DND-41 (cell line): ENCODE measurements around the gene CHTF8.

Experiments
- ATAC-seq: fragments of 200-7000 bp; cut with Tn5 transposase; 3 replicates; pipeline ENCODE4 v1.9.1; 2021; ENCODE audit warnings: low read depth; ENCODE audit not compliant: insufficient read depth
- DNase-seq: peaks from one replicate; pipeline ENCODE4 v3.0.0-alpha.2; 2020
- H2AFZ ChIP-seq: 2 replicates; pipeline ENCODE4 v1.6.0; 2012; ENCODE audit warnings: low read depth, low read length
- H3K27ac ChIP-seq: 2 replicates; pipeline ENCODE4 v1.5.1; 2012; ENCODE audit warnings: low read length, inconsistent platforms
- H3K27me3 ChIP-seq: fragments of 200-600 bp; sonication (generic); 2 replicates; pipeline ENCODE4 v1.6.0; 2012; ENCODE audit warnings: low read length, mild to moderate bottlenecking, inconsistent platforms; ENCODE audit not compliant: insufficient read depth, poor library complexity
- H3K36me3 ChIP-seq: 2 replicates; pipeline ENCODE4 v1.5.1; 2012; ENCODE audit warnings: low read length, inconsistent platforms; ENCODE audit not compliant: insufficient read depth
- H3K4me1 ChIP-seq: 2 replicates; pipeline ENCODE4 v1.5.1; 2012; ENCODE audit warnings: mild to moderate bottlenecking, low read length; ENCODE audit not compliant: insufficient read depth
- H3K4me2 ChIP-seq: 2 replicates; pipeline ENCODE4 v1.6.0; 2012; ENCODE audit warnings: mild to moderate bottlenecking, moderate library complexity, low read length, inconsistent platforms; ENCODE audit not compliant: insufficient read depth
- H3K4me3 ChIP-seq, 2 experiments: fragments of 200-600 bp in 1 of 2; shearing (Covaris generic) in 1 of 2; 2 replicates each; pipeline ENCODE4 v1.5.1; 2012 to 2016; ENCODE audit warnings: inconsistent platforms in 2 of 2, low read length in 2 of 2, mild to moderate bottlenecking in 2 of 2, low read depth in 1 of 2, moderate library complexity in 1 of 2
- H3K79me2 ChIP-seq: 2 replicates; pipeline ENCODE4 v1.6.0; 2012; ENCODE audit warnings: low read length, inconsistent platforms; ENCODE audit not compliant: insufficient read depth
- H3K9ac ChIP-seq: 2 replicates; pipeline ENCODE4 v1.6.0; 2012; ENCODE audit warnings: low read depth, mild to moderate bottlenecking, inconsistent platforms, low read length, moderate library complexity
- H3K9me3 ChIP-seq: 2 replicates; pipeline ENCODE4 v1.5.1; 2012; ENCODE audit warnings: low read length, moderate library complexity, mild to moderate bottlenecking, inconsistent platforms; ENCODE audit not compliant: insufficient read depth, severe bottlenecking
- H4K20me1 ChIP-seq: 2 replicates; pipeline ENCODE4 v1.6.0; 2012; ENCODE audit warnings: low read length; ENCODE audit not compliant: insufficient read depth
- EZH2 ChIP-seq: IDR thresholded peaks from 3 replicates; pipeline ENCODE4 v1.6.1; 2012; ENCODE audit warnings: borderline replicate concordance, low read depth, mild to moderate bottlenecking, moderate library complexity, low read length, inconsistent platforms; ENCODE audit not compliant: severe bottlenecking
- TF ChIP-seq, protein P1 (sequence below): IDR thresholded peaks from 2 replicates; pipeline ENCODE4 v1.5.1; 2012; ENCODE audit warnings: borderline replicate concordance, low read length, moderate library complexity, mild to moderate bottlenecking; ENCODE audit not compliant: poor library complexity, severe bottlenecking; ENCODE audit errors: extremely low read depth

The CHTF8 gene

DNA sequence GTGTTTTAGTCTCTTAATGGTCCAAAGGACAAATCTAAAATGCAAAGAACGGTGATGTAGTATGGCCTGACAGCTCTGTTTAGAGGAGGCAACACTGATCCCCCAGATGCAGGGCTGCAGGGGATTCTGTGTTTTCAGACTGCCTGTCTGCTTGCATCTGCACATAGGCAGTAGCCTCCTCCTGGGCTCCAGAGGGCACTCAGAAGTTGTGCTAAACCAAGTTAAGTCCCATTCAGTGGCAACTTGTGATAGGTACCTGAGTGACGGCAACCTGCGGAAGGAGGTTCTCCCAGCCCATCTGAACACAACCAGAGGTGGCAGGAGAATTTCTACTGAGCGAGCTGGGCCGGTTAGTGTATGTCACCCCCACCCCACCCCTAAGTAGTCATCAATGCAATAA is 17.0 kb downstream of the CHTF8 start:
- ATAC-seq, result no peak
- TF ChIP-seq EZH2, result no peak
- TF ChIP-seq, protein P1, sequence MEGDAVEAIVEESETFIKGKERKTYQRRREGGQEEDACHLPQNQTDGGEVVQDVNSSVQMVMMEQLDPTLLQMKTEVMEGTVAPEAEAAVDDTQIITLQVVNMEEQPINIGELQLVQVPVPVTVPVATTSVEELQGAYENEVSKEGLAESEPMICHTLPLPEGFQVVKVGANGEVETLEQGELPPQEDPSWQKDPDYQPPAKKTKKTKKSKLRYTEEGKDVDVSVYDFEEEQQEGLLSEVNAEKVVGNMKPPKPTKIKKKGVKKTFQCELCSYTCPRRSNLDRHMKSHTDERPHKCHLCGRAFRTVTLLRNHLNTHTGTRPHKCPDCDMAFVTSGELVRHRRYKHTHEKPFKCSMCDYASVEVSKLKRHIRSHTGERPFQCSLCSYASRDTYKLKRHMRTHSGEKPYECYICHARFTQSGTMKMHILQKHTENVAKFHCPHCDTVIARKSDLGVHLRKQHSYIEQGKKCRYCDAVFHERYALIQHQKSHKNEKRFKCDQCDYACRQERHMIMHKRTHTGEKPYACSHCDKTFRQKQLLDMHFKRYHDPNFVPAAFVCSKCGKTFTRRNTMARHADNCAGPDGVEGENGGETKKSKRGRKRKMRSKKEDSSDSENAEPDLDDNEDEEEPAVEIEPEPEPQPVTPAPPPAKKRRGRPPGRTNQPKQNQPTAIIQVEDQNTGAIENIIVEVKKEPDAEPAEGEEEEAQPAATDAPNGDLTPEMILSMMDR, result no peak
- Histone ChIP-seq H3K9me3 (no peaks in the 10 kb centered on the region), H3K79me2 (peaks cover 19% of the 10 kb centered on the region; the same call in 1 of the 2 replicates), H3K4me1 (no peaks in the 10 kb centered on the region), H3K4me2 (no peak overlapping the region), H2AFZ (no peak overlapping the region), H3K27me3 (no peaks in the 10 kb centered on the region), H3K9ac (no peak overlapping the region), H3K27ac (no peak overlapping the region), H3K4me3 (no peak overlapping the region), H4K20me1 (peaks cover 74% of the 10 kb centered on the region), H3K36me3 (peaks cover 78% of the 10 kb centered on the region)
- no peak for DNase-seq

DNA sequence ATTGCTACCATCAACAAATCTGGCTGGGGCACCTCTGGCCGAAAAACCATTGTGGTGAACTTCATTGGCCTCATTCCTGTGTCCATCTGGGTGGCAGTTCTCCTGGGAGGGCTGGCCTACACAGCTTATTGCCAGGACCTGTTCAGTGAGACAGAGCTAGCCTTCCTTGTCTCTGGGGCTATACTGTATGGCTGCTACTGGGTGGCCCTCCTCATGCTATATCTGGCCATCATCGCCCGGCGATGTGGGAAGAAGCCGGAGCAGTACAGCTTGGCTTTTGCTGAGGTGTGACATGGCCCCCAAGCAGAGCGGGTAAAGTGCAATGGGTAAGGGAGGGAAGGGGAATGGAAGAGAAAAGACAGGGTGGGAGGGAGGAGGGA is 17.4 kb downstream of the CHTF8 start:
- Histone ChIP-seq H3K4me1 (no peaks in the 10 kb centered on the region), H3K36me3 (peaks cover 75% of the 10 kb centered on the region), H3K9me3 (no peaks in the 10 kb centered on the region), H4K20me1 (peaks cover 75% of the 10 kb centered on the region), H3K4me2 (no peak overlapping the region), H2AFZ (no peak overlapping the region), H3K4me3 (no peak overlapping the region), H3K9ac (no peak overlapping the region), H3K79me2 (peaks cover 19% of the 10 kb centered on the region; the same call in 1 of the 2 replicates), H3K27me3 (no peaks in the 10 kb centered on the region), H3K27ac (no peak overlapping the region)
- TF ChIP-seq EZH2, result no peak
- TF ChIP-seq, protein P1, result no peak
- DNase-seq (no peak), ATAC-seq (no peak)

GRCh38 chr16:69114346-69114975 is 17.9 kb downstream of the CHTF8 start:
- Histone ChIP-seq H2AFZ (no peak overlapping the region), H4K20me1 (peaks cover 76% of the 10 kb centered on the region), H3K79me2 (peaks cover 15% of the 10 kb centered on the region; the same call in 1 of the 2 replicates), H3K27me3 (no peaks in the 10 kb centered on the region), H3K4me3 (no peak overlapping the region), H3K36me3 (peaks cover 73% of the 10 kb centered on the region), H3K9ac (no peak overlapping the region), H3K27ac (no peak overlapping the region), H3K4me1 (no peaks in the 10 kb centered on the region), H3K9me3 (no peaks in the 10 kb centered on the region), H3K4me2 (no peak overlapping the region)
- TF ChIP-seq, protein P1, result no peak
- no peak for TF ChIP-seq EZH2
- DNase-seq (no peak), ATAC-seq (no peak)

- Histone ChIP-seq H3K9ac (no peak overlapping the region), H3K27ac (no peak overlapping the region), H2AFZ (no peak overlapping the region), H3K36me3 (peaks cover 61% of the 10 kb centered on the region), H3K9me3 (no peaks in the 10 kb centered on the region), H3K4me3 (no peak overlapping the region), H4K20me1 (peaks cover 68% of the 10 kb centered on the region), H3K79me2 (peaks cover 5% of the 10 kb centered on the region; the same call in 1 of the 2 replicates), H3K4me2 (no peak overlapping the region), H3K4me1 (no peaks in the 10 kb centered on the region), H3K27me3 (no peaks in the 10 kb centered on the region)
- no peak for TF ChIP-seq EZH2
- TF ChIP-seq, protein P1, result no peak
- DNase-seq (no peak), ATAC-seq (peak; percentile 27; the same call in 1 of the 3 replicates)
Observed at GRCh38 chr16:69113216-69113615, 19.2 kb downstream of the CHTF8 start.
